Measurements from ENCODE around the gene TCHP. TPM values are rescaled to one million over a fixed set of nuclear protein-coding genes. Genes with fewer than 3 reads are reported as not detected.

Gene TCHP, protein sequence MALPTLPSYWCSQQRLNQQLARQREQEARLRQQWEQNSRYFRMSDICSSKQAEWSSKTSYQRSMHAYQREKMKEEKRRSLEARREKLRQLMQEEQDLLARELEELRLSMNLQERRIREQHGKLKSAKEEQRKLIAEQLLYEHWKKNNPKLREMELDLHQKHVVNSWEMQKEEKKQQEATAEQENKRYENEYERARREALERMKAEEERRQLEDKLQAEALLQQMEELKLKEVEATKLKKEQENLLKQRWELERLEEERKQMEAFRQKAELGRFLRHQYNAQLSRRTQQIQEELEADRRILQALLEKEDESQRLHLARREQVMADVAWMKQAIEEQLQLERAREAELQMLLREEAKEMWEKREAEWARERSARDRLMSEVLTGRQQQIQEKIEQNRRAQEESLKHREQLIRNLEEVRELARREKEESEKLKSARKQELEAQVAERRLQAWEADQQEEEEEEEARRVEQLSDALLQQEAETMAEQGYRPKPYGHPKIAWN
- 9.8 and 11.9 TPM in 2 replicates for total RNA-seq

DNA sequence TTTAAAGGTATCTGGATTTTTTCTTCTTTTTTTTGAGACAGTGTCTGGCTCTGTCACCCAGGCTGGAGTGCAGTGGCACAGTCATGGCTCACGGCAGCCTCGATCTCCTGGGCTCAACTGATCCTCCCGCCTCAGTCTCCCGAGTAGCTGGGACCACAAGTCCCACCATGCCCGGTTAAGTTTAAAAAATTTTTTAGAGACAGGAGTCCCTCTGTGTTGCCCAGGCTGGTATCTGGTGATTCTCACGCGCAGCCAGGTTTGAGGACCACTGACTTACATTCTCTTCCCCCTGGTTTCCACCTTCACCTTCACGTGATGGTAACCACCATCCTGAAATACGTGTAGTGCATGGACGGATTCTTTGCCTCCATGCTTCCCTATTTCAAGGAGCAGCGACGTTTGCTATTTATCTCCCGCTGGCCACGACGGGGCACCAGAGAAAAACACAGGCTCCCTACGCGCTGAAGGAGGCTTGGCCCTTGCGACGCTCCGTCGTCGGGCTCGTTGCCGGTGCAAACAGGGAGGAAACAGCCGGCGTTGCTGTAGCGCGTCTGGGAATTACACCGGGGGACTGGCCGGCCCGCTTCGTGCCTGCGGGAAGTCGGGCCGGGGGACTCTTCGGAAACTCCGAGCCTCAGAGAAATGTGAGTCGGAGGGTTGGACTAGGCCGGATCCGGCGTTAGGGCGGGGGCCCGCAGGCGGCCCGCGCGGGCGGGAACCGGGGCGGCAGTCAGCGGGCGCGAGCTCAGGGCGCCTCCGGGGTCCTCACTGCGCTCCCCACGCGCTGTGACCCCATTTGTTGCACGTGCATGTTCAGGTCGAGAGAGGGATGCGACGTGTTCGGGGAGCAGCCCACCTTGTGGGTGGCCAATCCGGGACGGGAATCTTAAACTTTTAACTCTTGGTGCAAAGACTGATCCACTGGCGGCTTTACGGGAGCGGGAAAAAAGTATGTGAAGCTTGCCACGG is at the start of gene TCHP:
Gene TCHP (plus strand): TSS at position 492 of the 969 bp plus-strand sequence. CDS start 2,753 bp downstream, outside the sequence.

DNA sequence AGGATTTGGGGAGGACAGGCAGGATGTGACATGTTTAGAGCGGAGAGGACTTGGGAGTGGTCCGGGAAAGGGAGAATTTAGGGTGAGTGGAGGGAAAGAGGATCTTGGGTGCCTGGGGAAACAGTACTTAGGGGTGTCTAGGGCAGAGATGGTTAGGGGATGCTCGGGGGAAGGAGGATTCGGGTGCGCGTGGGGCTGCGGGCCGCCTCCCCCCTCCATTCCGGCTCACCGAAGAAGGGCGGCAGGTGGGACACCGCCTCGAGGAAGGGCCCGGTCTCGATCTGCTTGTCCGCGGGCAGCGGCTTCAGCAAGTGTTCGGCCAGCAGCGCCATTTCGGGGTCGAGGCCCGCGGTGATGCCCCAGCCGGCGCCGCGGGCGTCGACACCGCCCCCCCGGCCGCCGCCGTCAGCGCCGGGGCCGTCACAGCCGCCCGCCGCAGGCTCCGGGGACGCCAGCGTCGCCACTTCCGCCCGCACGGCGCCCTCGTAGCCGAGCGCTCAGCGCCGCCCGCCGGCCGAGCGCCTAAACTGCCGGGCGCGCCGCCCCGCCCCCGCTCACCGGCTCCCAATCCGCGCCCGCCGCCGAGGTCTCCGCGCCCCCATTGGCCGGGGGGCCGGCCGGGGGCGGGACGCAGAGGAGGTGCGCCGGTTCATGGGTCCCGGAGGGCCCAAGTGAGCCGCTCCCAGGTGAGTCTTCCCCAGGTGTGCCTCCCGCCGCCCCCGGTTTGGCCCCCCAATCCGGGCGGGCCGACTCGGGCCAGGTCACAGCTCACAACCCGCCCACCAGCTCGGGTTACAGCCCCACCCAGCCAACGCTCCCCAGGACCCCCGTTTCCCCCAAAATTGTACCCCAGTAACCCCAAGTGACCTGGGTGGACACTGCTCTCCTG is 19.8 kb upstream of the TCHP start, which contains the start of gene GLTP:
Gene GLTP (minus strand): TSS at position 499 of the 889 bp plus-strand sequence. CDS start 167 bp downstream, at position 332.

Small RNAs within 50 kb of the gene (small RNA-seq; reads per million reads assigned to genes)
- gene RN7SL441P, result not detected

Other genes starting within 250 kb of the TCHP start
- 0.65 and 0.86 TPM in 2 replicates for gene FAM222A, start 186.4 kb upstream of the TCHP start, total RNA-seq
- gene TRPV4, start 66.9 kb upstream of the TCHP start, total RNA-seq, result 3.5 and 4.6 TPM in 2 replicates
- 65.0 and 66.7 TPM in 2 replicates for gene GLTP, start 19.7 kb upstream of the TCHP start, total RNA-seq
- gene GIT2, start 96.1 kb downstream of the TCHP start, total RNA-seq, result 57.5 and 80.2 TPM in 2 replicates
- 57.2 and 70.9 TPM in 2 replicates for gene ANKRD13A, start 99.2 kb downstream of the TCHP start, total RNA-seq
- 9.8 and 13.4 TPM in 2 replicates for gene C12orf76, start 148.2 kb downstream of the TCHP start, total RNA-seq
- 7.8 and 9.4 TPM in 2 replicates for gene IFT81, start 224.1 kb downstream of the TCHP start, total RNA-seq

Data from vein endothelial cell (primary cell).